ENCODE results near the gene FRMD4B. TPM values are rescaled to one million over a fixed set of nuclear protein-coding genes. Genes with fewer than 3 reads are reported as not detected.

FRMD4B gene
- total and polyA plus RNA-seq, 2 experiments from 2014 or later, result 6.4 to 12.8 TPM

DNA sequence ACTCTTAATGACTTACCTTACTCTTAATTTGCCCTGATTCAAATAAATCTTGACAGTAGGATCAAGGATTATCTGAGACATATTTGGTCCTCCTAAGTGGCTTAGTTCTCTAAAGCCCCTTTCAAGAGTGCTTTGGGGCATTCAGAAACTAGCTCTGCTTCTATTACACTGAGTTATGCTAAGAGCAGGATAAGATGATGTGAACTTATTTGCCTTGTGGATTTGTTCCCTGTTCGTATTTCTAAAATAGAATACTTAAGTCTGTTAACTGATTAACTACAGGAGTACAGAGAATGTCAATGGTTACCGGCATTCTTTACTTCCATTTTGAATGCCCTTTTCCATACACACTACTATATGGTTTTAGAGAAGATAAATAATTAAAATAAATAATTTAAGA, 14.8 kb upstream of the FRMD4B start (continued):
- TF ChIP-seq, protein P1, sequence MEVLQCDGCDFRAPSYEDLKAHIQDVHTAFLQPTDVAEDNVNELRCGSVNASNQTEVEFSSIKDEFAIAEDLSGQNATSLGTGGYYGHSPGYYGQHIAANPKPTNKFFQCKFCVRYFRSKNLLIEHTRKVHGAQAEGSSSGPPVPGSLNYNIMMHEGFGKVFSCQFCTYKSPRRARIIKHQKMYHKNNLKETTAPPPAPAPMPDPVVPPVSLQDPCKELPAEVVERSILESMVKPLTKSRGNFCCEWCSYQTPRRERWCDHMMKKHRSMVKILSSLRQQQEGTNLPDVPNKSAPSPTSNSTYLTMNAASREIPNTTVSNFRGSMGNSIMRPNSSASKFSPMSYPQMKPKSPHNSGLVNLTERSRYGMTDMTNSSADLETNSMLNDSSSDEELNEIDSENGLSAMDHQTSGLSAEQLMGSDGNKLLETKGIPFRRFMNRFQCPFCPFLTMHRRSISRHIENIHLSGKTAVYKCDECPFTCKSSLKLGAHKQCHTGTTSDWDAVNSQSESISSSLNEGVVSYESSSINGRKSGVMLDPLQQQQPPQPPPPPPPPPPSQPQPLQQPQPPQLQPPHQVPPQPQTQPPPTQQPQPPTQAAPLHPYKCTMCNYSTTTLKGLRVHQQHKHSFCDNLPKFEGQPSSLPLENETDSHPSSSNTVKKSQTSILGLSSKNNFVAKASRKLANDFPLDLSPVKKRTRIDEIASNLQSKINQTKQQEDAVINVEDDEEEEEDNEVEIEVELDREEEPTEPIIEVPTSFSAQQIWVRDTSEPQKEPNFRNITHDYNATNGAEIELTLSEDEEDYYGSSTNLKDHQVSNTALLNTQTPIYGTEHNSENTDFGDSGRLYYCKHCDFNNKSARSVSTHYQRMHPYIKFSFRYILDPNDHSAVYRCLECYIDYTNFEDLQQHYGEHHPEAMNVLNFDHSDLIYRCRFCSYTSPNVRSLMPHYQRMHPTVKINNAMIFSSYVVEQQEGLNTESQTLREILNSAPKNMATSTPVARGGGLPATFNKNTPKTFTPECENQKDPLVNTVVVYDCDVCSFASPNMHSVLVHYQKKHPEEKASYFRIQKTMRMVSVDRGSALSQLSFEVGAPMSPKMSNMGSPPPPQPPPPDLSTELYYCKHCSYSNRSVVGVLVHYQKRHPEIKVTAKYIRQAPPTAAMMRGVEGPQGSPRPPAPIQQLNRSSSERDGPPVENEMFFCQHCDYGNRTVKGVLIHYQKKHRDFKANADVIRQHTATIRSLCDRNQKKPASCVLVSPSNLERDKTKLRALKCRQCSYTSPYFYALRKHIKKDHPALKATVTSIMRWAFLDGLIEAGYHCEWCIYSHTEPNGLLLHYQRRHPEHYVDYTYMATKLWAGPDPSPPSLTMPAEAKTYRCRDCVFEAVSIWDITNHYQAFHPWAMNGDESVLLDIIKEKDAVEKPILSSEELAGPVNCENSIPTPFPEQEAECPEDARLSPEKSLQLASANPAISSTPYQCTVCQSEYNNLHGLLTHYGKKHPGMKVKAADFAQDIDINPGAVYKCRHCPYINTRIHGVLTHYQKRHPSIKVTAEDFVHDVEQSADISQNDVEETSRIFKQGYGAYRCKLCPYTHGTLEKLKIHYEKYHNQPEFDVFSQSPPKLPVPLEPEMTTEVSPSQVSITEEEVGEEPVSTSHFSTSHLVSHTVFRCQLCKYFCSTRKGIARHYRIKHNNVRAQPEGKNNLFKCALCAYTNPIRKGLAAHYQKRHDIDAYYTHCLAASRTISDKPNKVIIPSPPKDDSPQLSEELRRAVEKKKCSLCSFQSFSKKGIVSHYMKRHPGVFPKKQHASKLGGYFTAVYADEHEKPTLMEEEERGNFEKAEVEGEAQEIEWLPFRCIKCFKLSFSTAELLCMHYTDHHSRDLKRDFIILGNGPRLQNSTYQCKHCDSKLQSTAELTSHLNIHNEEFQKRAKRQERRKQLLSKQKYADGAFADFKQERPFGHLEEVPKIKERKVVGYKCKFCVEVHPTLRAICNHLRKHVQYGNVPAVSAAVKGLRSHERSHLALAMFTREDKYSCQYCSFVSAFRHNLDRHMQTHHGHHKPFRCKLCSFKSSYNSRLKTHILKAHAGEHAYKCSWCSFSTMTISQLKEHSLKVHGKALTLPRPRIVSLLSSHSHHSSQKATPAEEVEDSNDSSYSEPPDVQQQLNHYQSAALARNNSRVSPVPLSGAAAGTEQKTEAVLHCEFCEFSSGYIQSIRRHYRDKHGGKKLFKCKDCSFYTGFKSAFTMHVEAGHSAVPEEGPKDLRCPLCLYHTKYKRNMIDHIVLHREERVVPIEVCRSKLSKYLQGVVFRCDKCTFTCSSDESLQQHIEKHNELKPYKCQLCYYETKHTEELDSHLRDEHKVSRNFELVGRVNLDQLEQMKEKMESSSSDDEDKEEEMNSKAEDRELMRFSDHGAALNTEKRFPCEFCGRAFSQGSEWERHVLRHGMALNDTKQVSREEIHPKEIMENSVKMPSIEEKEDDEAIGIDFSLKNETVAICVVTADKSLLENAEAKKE (CRISPR knock-in tag; IDR thresholded peaks at IDR 0.05), result no peak
- no peak for TF ChIP-seq NANOG (IDR thresholded peaks at IDR 0.05; ENCODE audit: borderline replicate concordance)
- TF ChIP-seq, protein P2, sequence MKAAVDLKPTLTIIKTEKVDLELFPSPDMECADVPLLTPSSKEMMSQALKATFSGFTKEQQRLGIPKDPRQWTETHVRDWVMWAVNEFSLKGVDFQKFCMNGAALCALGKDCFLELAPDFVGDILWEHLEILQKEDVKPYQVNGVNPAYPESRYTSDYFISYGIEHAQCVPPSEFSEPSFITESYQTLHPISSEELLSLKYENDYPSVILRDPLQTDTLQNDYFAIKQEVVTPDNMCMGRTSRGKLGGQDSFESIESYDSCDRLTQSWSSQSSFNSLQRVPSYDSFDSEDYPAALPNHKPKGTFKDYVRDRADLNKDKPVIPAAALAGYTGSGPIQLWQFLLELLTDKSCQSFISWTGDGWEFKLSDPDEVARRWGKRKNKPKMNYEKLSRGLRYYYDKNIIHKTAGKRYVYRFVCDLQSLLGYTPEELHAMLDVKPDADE (IDR thresholded peaks at IDR 0.05), result no peak

DNA sequence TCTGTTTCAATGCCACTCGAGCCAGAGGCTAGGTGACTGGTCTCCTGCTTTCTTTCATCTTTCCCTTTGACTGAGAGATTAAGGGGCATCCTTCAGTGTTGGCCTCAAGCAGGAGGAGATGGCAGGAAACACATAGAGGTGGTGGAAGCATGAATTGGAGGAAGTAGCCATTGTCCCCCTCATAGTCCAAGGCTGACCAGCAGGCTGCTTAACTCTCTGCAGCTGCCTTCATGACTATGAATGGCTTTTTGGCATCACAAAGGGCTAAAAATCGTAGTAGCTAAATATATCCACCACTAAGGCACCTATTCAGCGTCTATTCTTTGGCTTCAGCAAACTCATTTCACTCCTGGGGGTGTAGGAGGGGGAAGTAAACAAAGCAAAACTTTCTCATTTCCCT, 7.0 kb upstream of the FRMD4B start:
- Histone ChIP-seq H3K27me3 (ENCODE audit: insufficient read depth) (no peaks in the 10 kb centered on the region), H4K20me1 (replicated peaks; ENCODE audit: insufficient read depth) (no peaks in the 10 kb centered on the region), H3K4me1 (ENCODE audit: insufficient read depth) (peaks cover 27% of the 10 kb centered on the region), H3F3A (replicated peaks; ENCODE audit: low read depth) (no peaks in the 10 kb centered on the region), H3K36me3 (ENCODE audit: insufficient read depth) (no peaks in the 10 kb centered on the region), H3K4me3 (no peak overlapping the region), H3K4me2 (peak overlapping the region; percentile 2), H3K9me2 (ENCODE audit: insufficient read depth) (no peaks in the 10 kb centered on the region), H2AFZ (no peak overlapping the region), H3K27ac (ENCODE audit: low read depth) (peak overlapping the region; percentile 32; the same call in 1 of the 2 replicates), H3K79me2 (replicated peaks; ENCODE audit: insufficient read depth) (no peaks in the 10 kb centered on the region)
- ATAC-seq, result peak; percentile 73
- DNase-seq (ENCODE audit: low spot score), result peak; percentile 30
- H3K4me1 Mint-ChIP-seq, result peaks cover 25% of the 10 kb centered on the region
- H3K4me3 Mint-ChIP-seq, result no peak overlapping the region
- peaks cover 13% of the 10 kb centered on the region; the same call in 2 of the 3 replicates for H3K9me3 Mint-ChIP-seq
- peak overlapping the region; percentile 31 for H3K27ac Mint-ChIP-seq
- H3K36me3 Mint-ChIP-seq (ENCODE audit: low read depth), result peaks cover 10% of the 10 kb centered on the region; the same call in 2 of the 3 replicates
- H3K27me3 Mint-ChIP-seq (ENCODE audit: insufficient read depth, low read depth, poor library complexity), result peaks cover 5% of the 10 kb centered on the region
- TF ChIP-seq, protein P1 (CRISPR knock-in tag; IDR thresholded peaks at IDR 0.05), result peak; percentile 46; the same call in 1 of the 2 replicates
- TF ChIP-seq, protein P3, sequence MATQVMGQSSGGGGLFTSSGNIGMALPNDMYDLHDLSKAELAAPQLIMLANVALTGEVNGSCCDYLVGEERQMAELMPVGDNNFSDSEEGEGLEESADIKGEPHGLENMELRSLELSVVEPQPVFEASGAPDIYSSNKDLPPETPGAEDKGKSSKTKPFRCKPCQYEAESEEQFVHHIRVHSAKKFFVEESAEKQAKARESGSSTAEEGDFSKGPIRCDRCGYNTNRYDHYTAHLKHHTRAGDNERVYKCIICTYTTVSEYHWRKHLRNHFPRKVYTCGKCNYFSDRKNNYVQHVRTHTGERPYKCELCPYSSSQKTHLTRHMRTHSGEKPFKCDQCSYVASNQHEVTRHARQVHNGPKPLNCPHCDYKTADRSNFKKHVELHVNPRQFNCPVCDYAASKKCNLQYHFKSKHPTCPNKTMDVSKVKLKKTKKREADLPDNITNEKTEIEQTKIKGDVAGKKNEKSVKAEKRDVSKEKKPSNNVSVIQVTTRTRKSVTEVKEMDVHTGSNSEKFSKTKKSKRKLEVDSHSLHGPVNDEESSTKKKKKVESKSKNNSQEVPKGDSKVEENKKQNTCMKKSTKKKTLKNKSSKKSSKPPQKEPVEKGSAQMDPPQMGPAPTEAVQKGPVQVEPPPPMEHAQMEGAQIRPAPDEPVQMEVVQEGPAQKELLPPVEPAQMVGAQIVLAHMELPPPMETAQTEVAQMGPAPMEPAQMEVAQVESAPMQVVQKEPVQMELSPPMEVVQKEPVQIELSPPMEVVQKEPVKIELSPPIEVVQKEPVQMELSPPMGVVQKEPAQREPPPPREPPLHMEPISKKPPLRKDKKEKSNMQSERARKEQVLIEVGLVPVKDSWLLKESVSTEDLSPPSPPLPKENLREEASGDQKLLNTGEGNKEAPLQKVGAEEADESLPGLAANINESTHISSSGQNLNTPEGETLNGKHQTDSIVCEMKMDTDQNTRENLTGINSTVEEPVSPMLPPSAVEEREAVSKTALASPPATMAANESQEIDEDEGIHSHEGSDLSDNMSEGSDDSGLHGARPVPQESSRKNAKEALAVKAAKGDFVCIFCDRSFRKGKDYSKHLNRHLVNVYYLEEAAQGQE (IDR thresholded peaks at IDR 0.05; ENCODE audit: unreplicated experiment), result no peak
